HEK293 (cell line): Measurements from ENCODE around the gene PDZD8.

Experiments used
- CTCF ChIA-PET: fragments of 350-600 bp; formaldehyde crosslinking; extraction: SDS; loops from one replicate; lab custom pipeline; 2021; ENCODE audit warnings: antibody characterized with exemption; lab: Yijun Ruan, JAX
- POLR2A ChIA-PET: fragments of 300-600 bp; formaldehyde crosslinking; extraction: SDS; loops from one replicate; lab custom pipeline; 2020; ENCODE audit warnings: antibody characterized with exemption, inconsistent platforms; lab: Yijun Ruan, JAX
- H3K27ac ChIP-seq: fragments of 200-500 bp; sonication (Bioruptor generic); 2 replicates; pipeline ENCODE4 v1.5.1; 2014; ENCODE audit warnings: low read depth, low read length, control low read depth, inconsistent platforms; ENCODE audit errors: extremely low read depth
- H3K36me3 ChIP-seq, 2 experiments: fragments of 200-500 bp in 1 of 2; sonication (Bioruptor generic) in 1 of 2; 1 replicate in 1 of 2; 2 replicates in 1 of 2; pipeline ENCODE4 v1.5.1; 2014 to 2017; ENCODE audit warnings: inconsistent platforms in 2 of 2, low read length in 2 of 2; ENCODE audit not compliant: control insufficient read depth in 2 of 2, insufficient read depth in 1 of 2
- H3K4me1 ChIP-seq: fragments of 200-500 bp; sonication (Bioruptor generic); 2 replicates; pipeline ENCODE4 v1.5.1; 2014; ENCODE audit warnings: mild to moderate bottlenecking, low read length, inconsistent platforms; ENCODE audit not compliant: control insufficient read depth, insufficient read depth
- H3K4me3 ChIP-seq: 2 replicates; pipeline ENCODE4 v1.5.1; 2011; ENCODE audit warnings: low read depth, mild to moderate bottlenecking, control low read depth, low read length, moderate library complexity
- H3K9me3 ChIP-seq: fragments of 200-500 bp; sonication (Bioruptor generic); 2 replicates; pipeline ENCODE4 v1.5.1; 2014; ENCODE audit warnings: low read depth, low read length, inconsistent platforms; ENCODE audit not compliant: control insufficient read depth, insufficient read depth
- BCL11A ChIP-seq: fragments of 450-650 bp; formaldehyde crosslinking; IDR thresholded peaks from 2 replicates; pipeline ENCODE4 v1.5.1; 2016; ENCODE audit warnings: low read depth, missing biosample characterization, missing genetic modification characterization
- GLIS2 ChIP-seq: fragments of 450-650 bp; formaldehyde crosslinking; IDR thresholded peaks from 2 replicates; pipeline ENCODE4 v1.5.1; 2016; ENCODE audit warnings: missing biosample characterization, missing genetic modification characterization
- HOXD13 ChIP-seq: sonication (generic); formaldehyde crosslinking; IDR thresholded peaks from 2 replicates; pipeline ENCODE4 v1.8.0; 2022; ENCODE audit warnings: missing genetic modification reagents, borderline replicate concordance
- KLF10 ChIP-seq: fragments of 450-650 bp; IDR thresholded peaks from 2 replicates; pipeline ENCODE4 v1.5.1; 2018; ENCODE audit warnings: missing biosample characterization, mild to moderate bottlenecking, missing genetic modification characterization
- PATZ1 ChIP-seq: fragments of 450-650 bp; formaldehyde crosslinking; IDR thresholded peaks from 2 replicates; pipeline ENCODE4 v1.5.1; 2016; ENCODE audit warnings: missing biosample characterization, missing genetic modification characterization
- RBAK ChIP-seq: fragments of 450-650 bp; formaldehyde crosslinking; IDR thresholded peaks from 2 replicates; pipeline ENCODE4 v1.5.1; 2016; ENCODE audit warnings: missing biosample characterization, missing genetic modification characterization
- REST ChIP-seq: fragments of 450-650 bp; formaldehyde crosslinking; IDR thresholded peaks from 2 replicates; pipeline ENCODE4 v1.5.1; 2016; ENCODE audit warnings: missing biosample characterization, missing genetic modification characterization
- YY1 ChIP-seq: fragments of 450-650 bp; formaldehyde crosslinking; IDR thresholded peaks from 2 replicates; pipeline ENCODE4 v1.5.1; 2018; ENCODE audit warnings: missing biosample characterization, missing genetic modification characterization
- ZBTB10 ChIP-seq: fragments of 450-650 bp; formaldehyde crosslinking; IDR thresholded peaks from 2 replicates; pipeline ENCODE4 v1.5.1; 2016; ENCODE audit warnings: missing biosample characterization, missing genetic modification characterization
- ZBTB8A ChIP-seq: fragments of 450-650 bp; formaldehyde crosslinking; IDR thresholded peaks from 2 replicates; pipeline ENCODE4 v1.5.1; 2016; ENCODE audit warnings: missing biosample characterization, missing genetic modification characterization
- ZNF10 ChIP-seq: fragments of 450-650 bp; formaldehyde crosslinking; IDR thresholded peaks from 2 replicates; pipeline ENCODE4 v1.5.1; 2017; ENCODE audit warnings: missing biosample characterization, missing genetic modification characterization
- ZNF157 ChIP-seq: fragments of 450-650 bp; formaldehyde crosslinking; IDR thresholded peaks from 2 replicates; pipeline ENCODE4 v1.5.1; 2016; ENCODE audit warnings: missing biosample characterization, missing genetic modification characterization
- ZNF16 ChIP-seq: fragments of 450-650 bp; formaldehyde crosslinking; IDR thresholded peaks from 2 replicates; pipeline ENCODE4 v1.5.1; 2016; ENCODE audit warnings: low read depth, missing biosample characterization, missing genetic modification characterization
- ZNF24 ChIP-seq: fragments of 450-650 bp; formaldehyde crosslinking; IDR thresholded peaks from 2 replicates; pipeline ENCODE4 v1.5.1; 2016; ENCODE audit warnings: missing biosample characterization, missing genetic modification characterization
- ZNF416 ChIP-seq: fragments of 450-650 bp; formaldehyde crosslinking; IDR thresholded peaks from 2 replicates; pipeline ENCODE4 v1.5.1; 2016; ENCODE audit warnings: missing biosample characterization, missing genetic modification characterization
- ZNF426 ChIP-seq: fragments of 450-650 bp; formaldehyde crosslinking; IDR thresholded peaks from 2 replicates; pipeline ENCODE4 v1.5.1; 2017; ENCODE audit warnings: missing biosample characterization, missing genetic modification characterization, mild to moderate bottlenecking, inconsistent platforms, moderate library complexity
- ZNF530 ChIP-seq: fragments of 450-650 bp; formaldehyde crosslinking; IDR thresholded peaks from 2 replicates; pipeline ENCODE4 v1.5.1; 2016; ENCODE audit warnings: low read depth, missing biosample characterization, missing genetic modification characterization
- ZNF544 ChIP-seq: fragments of 450-650 bp; formaldehyde crosslinking; IDR thresholded peaks from 2 replicates; pipeline ENCODE4 v1.5.0; 2017; ENCODE audit warnings: missing biosample characterization, missing genetic modification characterization
- ZNF561 ChIP-seq: fragments of 450-650 bp; IDR thresholded peaks from 2 replicates; pipeline ENCODE4 v1.5.1; 2018; ENCODE audit warnings: missing biosample characterization, missing genetic modification characterization, borderline replicate concordance
- ZNF571 ChIP-seq: fragments of 450-650 bp; formaldehyde crosslinking; IDR thresholded peaks from 2 replicates; pipeline ENCODE4 v1.5.0; 2017; ENCODE audit warnings: missing biosample characterization, missing genetic modification characterization
- ZNF623 ChIP-seq: fragments of 450-650 bp; formaldehyde crosslinking; IDR thresholded peaks from 2 replicates; pipeline ENCODE4 v1.5.1; 2016; ENCODE audit warnings: missing biosample characterization, missing genetic modification characterization
- ZNF843 ChIP-seq: fragments of 450-650 bp; formaldehyde crosslinking; IDR thresholded peaks from 2 replicates; pipeline ENCODE4 v1.5.1; 2016; ENCODE audit warnings: missing biosample characterization, missing genetic modification characterization
- ZSCAN4 ChIP-seq: fragments of 450-650 bp; formaldehyde crosslinking; IDR thresholded peaks from 2 replicates; pipeline ENCODE4 v1.5.1; 2017; ENCODE audit warnings: missing biosample characterization, missing genetic modification characterization
- TF ChIP-seq, protein P1 (sequence below): fragments of 450-650 bp; formaldehyde crosslinking; IDR thresholded peaks from 2 replicates; pipeline ENCODE4 v1.5.1; 2016; ENCODE audit warnings: missing biosample characterization, missing genetic modification characterization
- TF ChIP-seq, protein P2 (sequence below): fragments of 450-650 bp; formaldehyde crosslinking; optimal IDR thresholded peaks from 2 replicates; pipeline ENCODE3; 2016; ENCODE audit warnings: missing biosample characterization, mild to moderate bottlenecking, missing genetic modification characterization

Gene PDZD8

GRCh38 chr10:117374506-117375359 lies 507 bp downstream of the PDZD8 start:
- no peaks in the 10 kb centered on the region; a peak in 1 of 3 replicates for H3K36me3 ChIP-seq
- H3K9me3 ChIP-seq = no peaks in the 10 kb centered on the region
- CTCF ChIA-PET = interaction anchor here (1.0 to 1.3 kb wide), 2 partner anchors 68 to 158 kb away, joined by 3 read pairs; no protein-coding TSS in a partner anchor
- H3K4me1 ChIP-seq = no peaks in the 10 kb centered on the region; the same call in 1 of the 2 replicates
- H3K4me3 ChIP-seq = peak overlapping the region; percentile 94
- H3K27ac ChIP-seq = peak overlapping the region; percentile 84
- POLR2A ChIA-PET = interaction anchor here (0.6 to 1.9 kb wide), 6 partner anchors 14 to 1380 kb away, joined by 3 to 9 read pairs (median 5); partner anchors contain the start of gene CACUL1
- TF ChIP-seq ZNF530 (tag by site-specific recombination) = no peak
- no peak for TF ChIP-seq ZNF10 (tag by site-specific recombination)
- TF ChIP-seq ZNF416 (tag by site-specific recombination) = no peak
- no peak for TF ChIP-seq ZNF623 (tag by site-specific recombination)
- no peak for TF ChIP-seq ZBTB10 (tag by site-specific recombination)
- TF ChIP-seq ZNF561 (tag by site-specific recombination) = peak; percentile 63; the same call in 1 of the 2 replicates
- peak; percentile 45 for TF ChIP-seq YY1 (tag by site-specific recombination)
- TF ChIP-seq PATZ1 (tag by site-specific recombination) = peak; percentile 32
- TF ChIP-seq RBAK (tag by site-specific recombination) = no peak
- no peak for TF ChIP-seq ZNF544 (tag by site-specific recombination)
- no peak for TF ChIP-seq ZSCAN4 (tag by site-specific recombination)
- TF ChIP-seq, protein P1, sequence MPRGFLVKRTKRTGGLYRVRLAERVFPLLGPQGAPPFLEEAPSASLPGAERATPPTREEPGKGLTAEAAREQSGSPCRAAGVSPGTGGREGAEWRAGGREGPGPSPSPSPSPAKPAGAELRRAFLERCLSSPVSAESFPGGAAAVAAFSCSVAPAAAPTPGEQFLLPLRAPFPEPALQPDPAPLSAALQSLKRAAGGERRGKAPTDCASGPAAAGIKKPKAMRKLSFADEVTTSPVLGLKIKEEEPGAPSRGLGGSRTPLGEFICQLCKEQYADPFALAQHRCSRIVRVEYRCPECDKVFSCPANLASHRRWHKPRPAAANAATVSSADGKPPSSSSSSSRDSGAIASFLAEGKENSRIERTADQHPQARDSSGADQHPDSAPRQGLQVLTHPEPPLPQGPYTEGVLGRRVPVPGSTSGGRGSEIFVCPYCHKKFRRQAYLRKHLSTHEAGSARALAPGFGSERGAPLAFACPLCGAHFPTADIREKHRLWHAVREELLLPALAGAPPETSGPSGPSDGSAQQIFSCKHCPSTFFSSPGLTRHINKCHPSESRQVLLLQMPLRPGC (tag by site-specific recombination) = no peak
- TF ChIP-seq ZNF426 (tag by site-specific recombination) = no peak
- no peak for TF ChIP-seq REST (tag by site-specific recombination)
- peak; percentile 74 for TF ChIP-seq ZBTB8A (tag by site-specific recombination)
- TF ChIP-seq KLF10 (tag by site-specific recombination) = no peak
- TF ChIP-seq HOXD13 (CRISPR knock-in tag) = 0 out of 2 replicates have a peak, but pooled peaks have one; percentile 16
- TF ChIP-seq ZNF16 (tag by site-specific recombination) = no peak
- no peak for TF ChIP-seq BCL11A (tag by site-specific recombination)
- no peak for TF ChIP-seq ZNF571
- no peak for TF ChIP-seq ZNF843
- peak; percentile 76 for TF ChIP-seq GLIS2 (tag by site-specific recombination)
- TF ChIP-seq ZNF157 (tag by site-specific recombination) = no peak
- TF ChIP-seq, protein P2, sequence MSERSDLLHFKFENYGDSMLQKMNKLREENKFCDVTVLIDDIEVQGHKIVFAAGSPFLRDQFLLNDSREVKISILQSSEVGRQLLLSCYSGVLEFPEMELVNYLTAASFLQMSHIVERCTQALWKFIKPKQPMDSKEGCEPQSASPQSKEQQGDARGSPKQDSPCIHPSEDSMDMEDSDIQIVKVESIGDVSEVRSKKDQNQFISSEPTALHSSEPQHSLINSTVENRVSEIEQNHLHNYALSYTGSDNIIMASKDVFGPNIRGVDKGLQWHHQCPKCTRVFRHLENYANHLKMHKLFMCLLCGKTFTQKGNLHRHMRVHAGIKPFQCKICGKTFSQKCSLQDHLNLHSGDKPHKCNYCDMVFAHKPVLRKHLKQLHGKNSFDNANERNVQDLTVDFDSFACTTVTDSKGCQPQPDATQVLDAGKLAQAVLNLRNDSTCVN (tag by site-specific recombination) = peak; percentile 22
- no peak for TF ChIP-seq ZNF24
